OCI-LY7 (cell line): ENCODE data around the gene PALS1.

ENCODE experiments used
- EZH2phosphoT487 ChIP-seq: fragments of 200-600 bp; sonication (generic); IDR thresholded peaks from 2 replicates; pipeline ENCODE4 v1.6.1; 2018; ENCODE audit warnings: low read depth, borderline replicate concordance, mild to moderate bottlenecking, mixed run types, antibody characterized with exemption, low read length, moderate library complexity, mixed read lengths
- TF ChIP-seq, protein P1 (sequence below): fragments of 200-600 bp; sonication (generic); conservative IDR thresholded peaks from 2 replicates; pipeline ENCODE4 v1.5.1; 2014; ENCODE audit warnings: mild to moderate bottlenecking, antibody characterized with exemption, low read length, moderate library complexity, mixed read lengths

DNA sequence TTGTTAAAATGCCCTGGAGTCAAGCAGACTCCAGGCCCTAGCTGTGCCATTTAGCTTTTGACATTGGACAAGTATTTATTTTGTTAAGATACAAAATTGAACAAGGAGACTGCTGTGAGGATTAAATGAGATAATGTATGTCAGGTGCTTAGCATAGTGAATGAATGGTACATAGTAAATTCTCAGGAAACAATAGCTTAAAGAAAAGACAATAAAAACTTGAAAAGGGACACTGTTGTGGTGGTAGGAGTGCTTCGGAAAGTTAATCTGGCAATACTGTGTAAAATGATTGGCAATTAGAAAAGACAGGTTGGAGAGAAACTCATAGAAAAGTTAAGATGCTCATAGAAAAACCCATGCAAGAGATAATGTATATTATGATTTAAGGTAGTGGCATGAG is 19.7 kb downstream of the PALS1 start:
- TF ChIP-seq, protein P1, sequence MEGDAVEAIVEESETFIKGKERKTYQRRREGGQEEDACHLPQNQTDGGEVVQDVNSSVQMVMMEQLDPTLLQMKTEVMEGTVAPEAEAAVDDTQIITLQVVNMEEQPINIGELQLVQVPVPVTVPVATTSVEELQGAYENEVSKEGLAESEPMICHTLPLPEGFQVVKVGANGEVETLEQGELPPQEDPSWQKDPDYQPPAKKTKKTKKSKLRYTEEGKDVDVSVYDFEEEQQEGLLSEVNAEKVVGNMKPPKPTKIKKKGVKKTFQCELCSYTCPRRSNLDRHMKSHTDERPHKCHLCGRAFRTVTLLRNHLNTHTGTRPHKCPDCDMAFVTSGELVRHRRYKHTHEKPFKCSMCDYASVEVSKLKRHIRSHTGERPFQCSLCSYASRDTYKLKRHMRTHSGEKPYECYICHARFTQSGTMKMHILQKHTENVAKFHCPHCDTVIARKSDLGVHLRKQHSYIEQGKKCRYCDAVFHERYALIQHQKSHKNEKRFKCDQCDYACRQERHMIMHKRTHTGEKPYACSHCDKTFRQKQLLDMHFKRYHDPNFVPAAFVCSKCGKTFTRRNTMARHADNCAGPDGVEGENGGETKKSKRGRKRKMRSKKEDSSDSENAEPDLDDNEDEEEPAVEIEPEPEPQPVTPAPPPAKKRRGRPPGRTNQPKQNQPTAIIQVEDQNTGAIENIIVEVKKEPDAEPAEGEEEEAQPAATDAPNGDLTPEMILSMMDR, result no peak
- no peak for TF ChIP-seq EZH2phosphoT487
